Gastroesophageal sphincter (tissue), 4 donors: ENCODE measurements around the gene HS3ST3A1. TPM values are rescaled to one million over a fixed set of nuclear protein-coding genes. Genes with fewer than 3 reads are reported as not detected.
A peak's percentile ranks its signal among the peaks of the same experiment; 100 is the strongest.

Experiments
- ATAC-seq: fragments of 150-250 bp; one replicate; pipeline ENCODE4 v1.9.1; 2016; ENCODE audit warnings: mild to moderate bottlenecking, moderate library complexity
- H3K27ac ChIP-seq, 4 donors: fragments of 200-600 bp; sonication (generic) in 3 of 4; 1 replicate in 3 of 4; 2 replicates in 1 of 4; pipeline ENCODE4 v1.5.1; 2016 to 2019
- H3K27me3 ChIP-seq: fragments of 200-600 bp; sonication (generic); one replicate; pipeline ENCODE4 v1.5.1; 2019
- H3K36me3 ChIP-seq, 2 donors: fragments of 200-600 bp; sonication (generic); one replicate each; pipeline ENCODE4 v1.5.1; 2019; ENCODE audit warnings: control low read depth in 1 of 2
- H3K4me1 ChIP-seq, 3 donors: fragments of 200-600 bp; sonication (generic); 1 replicate in 2 of 3; 2 replicates in 1 of 3; pipeline ENCODE4 v1.5.1; 2016 to 2019; ENCODE audit warnings: control low read depth in 2 of 3
- H3K4me3 ChIP-seq, 2 donors: fragments of 200-600 bp; sonication (generic); one replicate each; pipeline ENCODE4 v1.5.1; 2019; ENCODE audit warnings: mild to moderate bottlenecking in 1 of 2, moderate library complexity in 1 of 2
- H3K9me3 ChIP-seq, 3 donors: fragments of 200-600 bp; sonication (generic); one replicate each; pipeline ENCODE4 v1.5.1; 2017 to 2019; ENCODE audit warnings: control low read depth in 2 of 3
- CTCF ChIP-seq, 4 experiments: fragments of 200-600 bp in 2 of 4; fragments of 450-650 bp in 2 of 4; sonication (generic) in 1 of 4; IDR thresholded peaks; one replicate each; pipeline ENCODE4 v1.5.1; 2017 to 2019; ENCODE audit warnings: antibody characterized with exemption in 4 of 4, mild to moderate bottlenecking in 2 of 4, moderate library complexity in 2 of 4
- EP300 ChIP-seq: sonication (generic); formaldehyde crosslinking; IDR thresholded peaks from one replicate; pipeline ENCODE4 v1.6.1; 2017; ENCODE audit warnings: antibody characterized with exemption, mild to moderate bottlenecking
- POLR2A ChIP-seq, 2 donors: fragments of 450-650 bp; IDR thresholded peaks; one replicate each; pipeline ENCODE4 v1.6.1; 2017; ENCODE audit warnings: antibody characterized with exemption in 2 of 2, mild to moderate bottlenecking in 2 of 2, moderate library complexity in 1 of 2
- POLR2AphosphoS5 ChIP-seq: sonication (generic); formaldehyde crosslinking; IDR thresholded peaks from one replicate; pipeline ENCODE4 v1.6.1; 2017; ENCODE audit warnings: antibody characterized with exemption
- WGBS, 2 donors: methylation state at CpG; one replicate each; pipeline ENCODE4 v1.1.5; 2018; ENCODE audit warnings: low coverage in 1 of 2; 5-methylcytosine and 5-hydroxymethylcytosine counted together
- total RNA-seq, 4 donors: library from RNA; depleted of rRNA; stranded (reverse); fragments of >200 nt; gene quantifications; one replicate each; pipeline ENCODE4 v1.1.0, GENCODE V29; 2016

The HS3ST3A1 gene
- total RNA-seq = 10 to 100 TPM in 2 of 4 donors, 1 to 10 TPM in 2; 5.9 to 10.9 (median 8.9) TPM

- Histone ChIP-seq H3K27ac (peak within 1 kb of the TSS in 3 of 4 donors; percentile 64 to 83 (median 78)), H3K9me3 (no peaks in the 10 kb centered on the region), H3K4me1 (peaks cover 0 to 29% (median 8%) of the 10 kb centered on the region in 3 donors), H3K4me3 (peak within 1 kb of the TSS; percentile 29 to 62), H3K36me3 (no peaks in the 10 kb centered on the region), H3K27me3 (peaks cover 67% of the 10 kb centered on the region)
- WGBS, 2 donors = 1 to 3% methylated on average over 7 to 11 of the region's 61 CpGs
- ATAC-seq = peak; percentile 87
- TF ChIP-seq CTCF (IDR thresholded peaks at IDR 0.05) = no peak
- TF ChIP-seq POLR2AphosphoS5 = no peak
- TF ChIP-seq EP300 = no peak
- TF ChIP-seq POLR2A (IDR thresholded peaks at IDR 0.05) = peak; percentile 39 to 71
Measured at GRCh38 chr17:13601776-13602551, at the start of gene HS3ST3A1. Gene HS3ST3A1 (minus strand): TSS chr17:13601929. CDS start chr17:13601129, 800 bp downstream.

GRCh38 chr17:13650096-13650675 lies 48.5 kb upstream of the HS3ST3A1 start:
- Histone ChIP-seq H3K27ac (no peak overlapping the region), H3K9me3 (no peaks in the 10 kb centered on the region), H3K4me3 (no peak overlapping the region), H3K27me3 (no peaks in the 10 kb centered on the region), H3K36me3 (no peaks in the 10 kb centered on the region), H3K4me1 (no peaks in the 10 kb centered on the region)
- TF ChIP-seq POLR2A (IDR thresholded peaks at IDR 0.05) = no peak
- no peak for TF ChIP-seq CTCF (IDR thresholded peaks at IDR 0.05)
- no peak for TF ChIP-seq POLR2AphosphoS5
- no peak for TF ChIP-seq EP300
- 36 to 49% methylated on average over 4 of the region's 4 CpGs for WGBS, 2 donors
- ATAC-seq = no peak

GRCh38 chr17:13647543-13648021 lies 45.9 kb upstream of the HS3ST3A1 start:
- Histone ChIP-seq H3K36me3 (no peaks in the 10 kb centered on the region), H3K27ac (no peak overlapping the region), H3K4me1 (no peaks in the 10 kb centered on the region), H3K27me3 (no peaks in the 10 kb centered on the region), H3K9me3 (no peaks in the 10 kb centered on the region), H3K4me3 (no peak overlapping the region)
- TF ChIP-seq EP300 = no peak
- no peak for TF ChIP-seq CTCF (IDR thresholded peaks at IDR 0.05)
- TF ChIP-seq POLR2A (IDR thresholded peaks at IDR 0.05) = no peak
- TF ChIP-seq POLR2AphosphoS5 = no peak
- WGBS, 2 donors = 42 to 64% methylated on average over 5 to 6 of the region's 6 CpGs
- ATAC-seq = no peak

- Histone ChIP-seq H3K27me3 (no peaks in the 10 kb centered on the region), H3K36me3 (no peaks in the 10 kb centered on the region), H3K4me3 (no peak overlapping the region), H3K27ac (no peak overlapping the region), H3K4me1 (no peaks in the 10 kb centered on the region), H3K9me3 (no peaks in the 10 kb centered on the region)
- TF ChIP-seq POLR2A (IDR thresholded peaks at IDR 0.05) (no peak), CTCF (IDR thresholded peaks at IDR 0.05) (no peak), EP300 (no peak), POLR2AphosphoS5 (no peak)
- no peak for ATAC-seq
- WGBS, 2 donors = 56 to 61% methylated on average over 3 to 5 of the region's 5 CpGs
Measured at GRCh38 chr17:13646969-13647542, 45.3 kb upstream of the HS3ST3A1 start.
